ENCODE data around the gene OR7D4. TPM values are rescaled to one million over a fixed set of nuclear protein-coding genes. Genes with fewer than 3 reads are reported as not detected.
"Not testable (repeated sequence)": the region's sequence is repeated elsewhere in the genome, so short reads cannot be mapped to it uniquely, and the experiment has no call there.

The OR7D4 gene
- not detected for total RNA-seq
- long read RNA-seq, result 0 reads

GRCh38 chr19:9219489-9219888 lies at the start of gene OR7D4:
Gene OR7D4 (minus strand): TSS chr19:9219589. CDS start chr19:9214837, 4,752 bp downstream.
- no peak for ATAC-seq
- intact Hi-C loops (cut with DNase I), result no loop called here
- no peak for DNase-seq (ENCODE audit: missing footprints)

- ATAC-seq (no peak), DNase-seq (ENCODE audit: missing footprints) (no peak)
- intact Hi-C loops (cut with DNase I), result no loop called here
These were observed 31.8 kb upstream of the OR7D4 start for GRCh38 chr19:9251236-9251635.

- intact Hi-C loops (cut with DNase I), result no loop called here
- no peak for ATAC-seq
- no peak for DNase-seq (ENCODE audit: missing footprints)
These were observed 31.2 kb upstream of the OR7D4 start, which contains the start of gene OR7E24 for GRCh38 chr19:9250630-9251029. Gene OR7E24 (plus strand): TSS chr19:9250930. CDS start chr19:9251044, 114 bp downstream.

GRCh38 chr19:9205501-9206113 lies 13.8 kb downstream of the OR7D4 start:
- intact Hi-C loops (cut with DNase I), result loop anchor here (5.0 kb wide), 1 partner anchor 587 kb away; no protein-coding TSS in a partner anchor
- DNase-seq (ENCODE audit: missing footprints), result no peak
- no peak for ATAC-seq

GRCh38 chr19:9198044-9198443 lies 21.3 kb downstream of the OR7D4 start:
- intact Hi-C loops (cut with DNase I), result not testable (repeated sequence)

GRCh38 chr19:9189535-9189934 lies 29.9 kb downstream of the OR7D4 start:
- no peak for DNase-seq (ENCODE audit: missing footprints)
- no peak for ATAC-seq
- intact Hi-C loops (cut with DNase I), result no loop called here

More at GRCh38 chr19:9198044-9198443, 21.3 kb downstream of the OR7D4 start:
- DNase-seq (ENCODE audit: missing footprints); ATAC-seq: not testable (repeated sequence)

GRCh38 chr19:9187191-9187590 lies 32.2 kb downstream of the OR7D4 start:
- no peak for DNase-seq (ENCODE audit: missing footprints)
- intact Hi-C loops (cut with DNase I), result no loop called here
- ATAC-seq, result no peak

GRCh38 chr19:9183000-9183399 lies 36.4 kb downstream of the OR7D4 start:
- DNase-seq (ENCODE audit: missing footprints) (no peak), ATAC-seq (no peak)
- intact Hi-C loops (cut with DNase I), result no loop called here

GRCh38 chr19:9178901-9179300 lies 40.5 kb downstream of the OR7D4 start, which contains the start of gene OR7D2:
Gene OR7D2 (plus strand): TSS chr19:9178979. CDS start chr19:9185782, 6,803 bp downstream.
- intact Hi-C loops (cut with DNase I), result no loop called here
- no peak for ATAC-seq
- DNase-seq (ENCODE audit: missing footprints), result no peak

- ATAC-seq (no peak), DNase-seq (ENCODE audit: missing footprints) (no peak)
- intact Hi-C loops (cut with DNase I), result no loop called here
These were observed 44.1 kb downstream of the OR7D4 start for GRCh38 chr19:9175326-9175725.

- intact Hi-C loops (cut with DNase I), result no loop called here
- ATAC-seq, result no peak
These were observed 47.9 kb downstream of the OR7D4 start for GRCh38 chr19:9171393-9171991.

GRCh38 chr19:9166846-9167245 lies 52.5 kb downstream of the OR7D4 start:
- ATAC-seq (no peak), DNase-seq (ENCODE audit: missing footprints) (no peak)
- intact Hi-C loops (cut with DNase I), result no loop called here

More at GRCh38 chr19:9171393-9171991, 47.9 kb downstream of the OR7D4 start:
- DNase-seq (ENCODE audit: missing footprints), result no peak

GRCh38 chr19:9165261-9165660 lies 54.1 kb downstream of the OR7D4 start:
- DNase-seq (ENCODE audit: missing footprints) (no peak), ATAC-seq (no peak)
- intact Hi-C loops (cut with DNase I), result no loop called here

- no peak for ATAC-seq
- intact Hi-C loops (cut with DNase I), result no loop called here
- DNase-seq (ENCODE audit: missing footprints), result no peak
These were observed 58.0 kb downstream of the OR7D4 start for GRCh38 chr19:9161427-9161826.

Other genes starting within 250 kb of the OR7D4 start
- 0.05 TPM for gene MUC16, start 209.2 kb downstream of the OR7D4 start, total RNA-seq
- not detected for gene OR1M1, start 132.5 kb downstream of the OR7D4 start, total RNA-seq
- gene OR7G2, start 112.1 kb downstream of the OR7D4 start, total RNA-seq, result not detected
- not detected for gene OR7G1, start 103.8 kb downstream of the OR7D4 start, total RNA-seq
- not detected for gene OR7G3, start 92.6 kb downstream of the OR7D4 start, total RNA-seq
- 14.7 TPM for gene ZNF317, start 79.2 kb downstream of the OR7D4 start, total RNA-seq
- gene OR7D2, start 40.6 kb downstream of the OR7D4 start, total RNA-seq, result 0.08 TPM
- gene OR7E24, start 31.3 kb upstream of the OR7D4 start, total RNA-seq, result not detected
- 3.5 TPM for gene ZNF699, start 90.2 kb upstream of the OR7D4 start, total RNA-seq
- gene ZNF559, start 104.6 kb upstream of the OR7D4 start, total RNA-seq, result 16.6 TPM
- 2.3 TPM for gene ZNF177, start 143.4 kb upstream of the OR7D4 start, total RNA-seq
- 7.2 TPM for gene ZNF266, start 216.0 kb upstream of the OR7D4 start, total RNA-seq

Data from Right ventricle myocardium inferior (tissue), 1 donor.